ENCODE results near the gene FFAR2. TPM values are rescaled to one million over a fixed set of nuclear protein-coding genes. Genes with fewer than 3 reads are reported as not detected.
"Not testable (repeated sequence)": the region's sequence is repeated elsewhere in the genome, so short reads cannot be mapped to it uniquely, and the experiment has no call there.

Gene FFAR2
- total RNA-seq, 5 donors from 2014 or later (not counting 1 experiment from before 2014, with no cell fraction given): not detected

DNA sequence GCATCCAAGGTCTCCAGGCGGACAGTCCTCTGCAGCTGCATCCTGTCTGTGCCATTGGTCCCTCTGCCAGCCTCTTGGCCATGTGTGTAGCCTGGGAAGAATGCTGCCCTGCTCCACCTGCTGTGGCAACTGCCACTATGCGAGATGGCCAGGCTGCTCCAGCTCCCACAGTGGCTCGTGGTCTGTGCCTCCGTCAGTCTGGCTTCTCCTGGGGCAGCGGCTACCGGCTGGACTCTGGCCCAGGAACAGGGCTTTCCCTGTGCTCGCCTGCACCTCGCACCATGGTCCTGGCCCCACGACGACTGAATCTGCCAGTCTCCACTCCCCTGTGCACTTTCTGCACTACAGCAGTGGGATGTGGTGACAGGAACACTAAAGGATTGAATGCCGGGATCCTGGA, 26.7 kb upstream of the FFAR2 start:
- H3K36me3 Mint-ChIP-seq: no peaks in the 10 kb centered on the region
- H3K4me1 Mint-ChIP-seq: peaks cover 0 to 2% (median 0%) of the 10 kb centered on the region in 3 donors
- H3K27me3 Mint-ChIP-seq: peaks cover 12 to 17% of the 10 kb centered on the region in 2 donors
- Histone ChIP-seq H3K9me3 (no peaks in the 10 kb centered on the region), H3K27me3 (replicated peaks in 1 of 2; ENCODE audit: control insufficient read depth in 2 of 2, extremely low read depth in 1 of 2, insufficient read depth in 2 of 2, low read length in 1 of 2) (peaks cover 3 to 17% of the 10 kb centered on the region in 2 experiments), H3K27ac (ENCODE audit: low read length) (no peak overlapping the region), H3K4me3 (ENCODE audit: control insufficient read depth in 1 of 2, extremely low read depth in 1 of 2, low read length in 1 of 2) (no peak overlapping the region), H3K4me1 (ENCODE audit: control insufficient read depth in 1 of 2, extremely low read depth in 1 of 2, insufficient read depth in 2 of 2, low read length in 2 of 2) (peaks cover 0 to 3% of the 10 kb centered on the region in 2 experiments), H3K36me3 (ENCODE audit: control insufficient read depth in 2 of 2, extremely low read depth in 1 of 2, insufficient read depth in 1 of 2, low read length in 1 of 2) (no peaks in the 10 kb centered on the region)
- H3K4me3 Mint-ChIP-seq: no peak overlapping the region
- DNase-seq: no peak
- CTCF ChIA-PET: interaction anchor here in 1 of 2 donors (0.6 kb wide), 1 partner anchor 10 kb away, joined by 4 read pairs; no protein-coding TSS in a partner anchor
- no peaks in the 10 kb centered on the region for H3K9me3 Mint-ChIP-seq
- POLR2A ChIA-PET: no interaction called here
- H3K27ac Mint-ChIP-seq: no peak overlapping the region
- 83% methylated on average over 7 of the region's 11 CpGs for WGBS (ENCODE audit: insufficient coverage)
- ATAC-seq (replicated peaks in 1 of 4): no peak

DNA sequence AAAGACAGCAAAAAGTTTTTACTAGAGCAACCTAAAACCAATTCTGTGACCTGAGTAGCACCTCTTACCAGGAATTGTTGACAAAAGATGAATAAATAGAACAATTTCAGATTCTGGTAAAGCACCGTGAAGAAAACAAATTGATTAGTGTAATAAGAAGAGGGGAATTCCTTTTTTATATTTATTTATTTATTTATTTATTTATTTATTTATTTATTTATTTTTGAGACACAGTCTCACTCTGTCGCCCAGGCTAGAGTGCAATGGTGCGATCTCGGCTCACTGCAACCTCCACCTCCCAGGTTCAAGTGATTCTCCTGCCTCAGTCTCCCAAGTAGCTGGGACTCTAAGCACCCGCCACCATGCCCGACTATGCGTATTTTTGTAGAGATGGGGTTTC, 24.7 kb upstream of the FFAR2 start:
- DNase-seq, H3K4me1 Mint-ChIP-seq, H3K9me3 Mint-ChIP-seq: not testable (repeated sequence)

DNA sequence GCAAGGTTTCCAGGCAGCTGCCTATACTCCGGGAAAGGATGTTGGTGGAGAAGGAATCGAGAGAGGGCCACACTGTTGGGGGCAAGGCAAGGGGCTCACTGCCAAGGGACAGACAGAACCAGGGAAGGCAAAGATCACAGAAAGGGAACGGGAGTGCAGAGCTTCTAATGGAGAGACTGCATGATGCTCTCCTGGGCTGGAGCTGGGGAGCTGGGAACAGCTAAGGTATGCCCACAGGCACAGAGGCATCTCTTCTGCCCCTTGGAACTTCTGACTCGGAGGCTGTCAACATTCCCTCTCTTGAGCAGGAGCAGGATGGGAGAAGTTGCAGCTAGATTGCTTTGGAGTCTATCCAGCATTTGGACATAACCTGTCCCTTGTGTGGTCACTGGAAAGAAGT, 22.4 kb upstream of the FFAR2 start:
- Mint-ChIP-seq H3K27me3 (peaks cover 0 to 5% of the 10 kb centered on the region in 2 donors), H3K4me3 (no peak overlapping the region), H3K36me3 (no peaks in the 10 kb centered on the region), H3K27ac (no peak overlapping the region), H3K9me3 (peaks cover 1 to 2% (median 2%) of the 10 kb centered on the region in 3 donors), H3K4me1 (peaks cover 1 to 3% (median 2%) of the 10 kb centered on the region in 3 donors)
- no peaks in the 10 kb centered on the region for H3K4me1 ChIP-seq (ENCODE audit: control insufficient read depth in 1 of 2, extremely low read depth in 1 of 2, insufficient read depth in 2 of 2, low read length in 2 of 2)
- ChIA-PET CTCF (no interaction called here), POLR2A (interaction anchor here in 1 of 2 donors (0.5 kb wide), 1 partner anchor 675 kb away, joined by 3 read pairs; no protein-coding TSS in a partner anchor)
- H3K4me3 ChIP-seq (ENCODE audit: control insufficient read depth in 1 of 2, extremely low read depth in 1 of 2, low read length in 1 of 2): no peak overlapping the region
- no peaks in the 10 kb centered on the region for H3K36me3 ChIP-seq (ENCODE audit: control insufficient read depth in 2 of 2, extremely low read depth in 1 of 2, insufficient read depth in 1 of 2, low read length in 1 of 2)
- no peak overlapping the region for H3K27ac ChIP-seq (ENCODE audit: low read length)
- DNase-seq (no peak), ATAC-seq (replicated peaks in 1 of 4) (no peak)
- peaks cover 0 to 8% of the 10 kb centered on the region in 2 experiments for H3K27me3 ChIP-seq (replicated peaks in 1 of 2; ENCODE audit: control insufficient read depth in 2 of 2, extremely low read depth in 1 of 2, insufficient read depth in 2 of 2, low read length in 1 of 2)
- WGBS (ENCODE audit: insufficient coverage): 80% methylated on average over 4 of the region's 4 CpGs
- no peaks in the 10 kb centered on the region for H3K9me3 ChIP-seq

More for the DNA sequence above, 24.7 kb upstream of the FFAR2 start:
- POLR2A ChIA-PET; H3K27me3 Mint-ChIP-seq; H3K4me3 Mint-ChIP-seq; H3K36me3 Mint-ChIP-seq; H3K4me1 ChIP-seq (ENCODE audit: control insufficient read depth in 1 of 2, extremely low read depth in 1 of 2, insufficient read depth in 2 of 2, low read length in 2 of 2); H3K4me3 ChIP-seq (ENCODE audit: control insufficient read depth in 1 of 2, extremely low read depth in 1 of 2, low read length in 1 of 2); H3K36me3 ChIP-seq (ENCODE audit: control insufficient read depth in 2 of 2, extremely low read depth in 1 of 2, insufficient read depth in 1 of 2, low read length in 1 of 2); H3K27ac ChIP-seq (ENCODE audit: low read length); ATAC-seq (replicated peaks in 1 of 4); H3K9me3 ChIP-seq; H3K27ac Mint-ChIP-seq; H3K27me3 ChIP-seq (replicated peaks in 1 of 2; ENCODE audit: control insufficient read depth in 2 of 2, extremely low read depth in 1 of 2, insufficient read depth in 2 of 2, low read length in 1 of 2): not testable (repeated sequence)
- no CpG with 5 or more reads among the region's 7 CpGs for WGBS (ENCODE audit: insufficient coverage)
- CTCF ChIA-PET: interaction anchor here in 1 of 2 donors (0.8 kb wide), 1 partner anchor 745 kb away, joined by 3 read pairs; no protein-coding TSS in a partner anchor

DNA sequence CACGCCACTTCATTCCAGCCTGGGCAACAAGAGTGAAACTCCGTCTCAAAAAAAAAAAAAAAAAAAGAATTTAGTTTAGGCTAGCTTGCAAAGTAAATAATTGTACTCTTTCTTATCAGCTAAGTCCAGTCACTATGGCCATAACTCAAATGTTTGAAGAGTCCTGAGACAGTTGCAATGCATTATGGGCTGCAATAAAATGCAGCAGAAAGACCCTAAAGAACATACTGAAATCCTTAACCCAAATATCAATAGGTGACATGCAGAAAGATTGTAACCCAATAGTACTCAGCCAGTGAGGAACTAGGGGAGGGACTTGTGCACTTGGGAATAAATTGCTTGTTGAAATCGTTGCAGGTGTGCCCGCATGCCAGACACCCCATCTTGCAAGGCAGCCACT, 20.9 kb upstream of the FFAR2 start:
- Mint-ChIP-seq H3K27me3 (peaks cover 0 to 5% of the 10 kb centered on the region in 2 donors), H3K36me3 (no peaks in the 10 kb centered on the region), H3K4me3 (no peak overlapping the region), H3K4me1 (peaks cover 4 to 12% (median 5%) of the 10 kb centered on the region in 3 donors), H3K9me3 (peaks cover 3 to 15% (median 13%) of the 10 kb centered on the region in 3 donors), H3K27ac (no peak overlapping the region)
- H3K27me3 ChIP-seq (replicated peaks in 1 of 2; ENCODE audit: control insufficient read depth in 2 of 2, extremely low read depth in 1 of 2, insufficient read depth in 2 of 2, low read length in 1 of 2): peaks cover 0 to 8% of the 10 kb centered on the region in 2 experiments
- H3K4me3 ChIP-seq (ENCODE audit: control insufficient read depth in 1 of 2, extremely low read depth in 1 of 2, low read length in 1 of 2): no peak overlapping the region
- no peaks in the 10 kb centered on the region for H3K4me1 ChIP-seq (ENCODE audit: control insufficient read depth in 1 of 2, extremely low read depth in 1 of 2, insufficient read depth in 2 of 2, low read length in 2 of 2)
- no peaks in the 10 kb centered on the region for H3K36me3 ChIP-seq (ENCODE audit: control insufficient read depth in 2 of 2, extremely low read depth in 1 of 2, insufficient read depth in 1 of 2, low read length in 1 of 2)
- no peak for ATAC-seq (replicated peaks in 1 of 4)
- no CpG with 5 or more reads among the region's 4 CpGs for WGBS (ENCODE audit: insufficient coverage)
- CTCF ChIA-PET: interaction anchor here in 1 of 2 donors (0.7 kb wide), 1 partner anchor 121 kb away, joined by 5 read pairs; no protein-coding TSS in a partner anchor
- H3K9me3 ChIP-seq: no peaks in the 10 kb centered on the region
- H3K27ac ChIP-seq (ENCODE audit: low read length): no peak overlapping the region
- POLR2A ChIA-PET: interaction anchor here in 1 of 2 donors (0.6 kb wide), 1 partner anchor 20 kb away, joined by 7 read pairs; no protein-coding TSS in a partner anchor
- DNase-seq: no peak

DNA sequence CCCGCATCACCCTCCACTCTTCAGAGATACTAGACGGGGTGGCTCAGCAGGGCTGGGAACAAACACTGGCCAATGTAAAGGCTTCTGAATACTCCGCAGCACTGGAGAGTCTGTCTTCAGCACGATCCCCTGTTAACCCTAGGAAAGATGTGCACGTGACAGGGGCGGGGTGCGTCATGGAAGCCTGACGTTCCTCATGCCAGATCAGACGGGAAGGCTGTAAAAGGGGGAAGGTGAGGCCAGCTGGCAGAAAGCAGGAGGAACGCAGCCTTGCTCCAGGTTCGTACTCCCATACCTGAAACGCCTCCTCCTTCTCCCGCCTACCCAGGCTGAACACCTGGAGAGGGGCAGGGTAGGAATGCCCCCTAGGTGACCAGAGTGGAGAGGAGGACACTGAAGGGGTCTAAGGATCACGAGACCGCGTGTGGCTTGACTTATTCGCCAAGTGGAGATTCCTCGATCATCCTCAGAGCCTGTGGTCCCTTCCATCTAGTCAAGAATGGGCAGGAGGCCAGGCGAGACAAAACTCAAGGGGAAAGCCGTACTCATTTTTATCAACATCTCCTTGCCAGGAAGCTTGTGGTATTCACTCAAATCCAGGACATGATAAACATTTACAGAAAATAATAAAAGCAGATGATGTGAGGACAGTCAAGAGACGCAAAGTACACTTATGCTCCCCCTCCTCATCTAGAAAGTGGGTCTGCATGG, 18.2 kb upstream of the FFAR2 start:
- peaks cover 4 to 12% (median 5%) of the 10 kb centered on the region in 3 donors for H3K4me1 Mint-ChIP-seq
- no peaks in the 10 kb centered on the region for H3K9me3 ChIP-seq
- no peaks in the 10 kb centered on the region for H3K36me3 ChIP-seq (ENCODE audit: control insufficient read depth in 2 of 2, extremely low read depth in 1 of 2, insufficient read depth in 1 of 2, low read length in 1 of 2)
- H3K4me1 ChIP-seq (ENCODE audit: control insufficient read depth in 1 of 2, extremely low read depth in 1 of 2, insufficient read depth in 2 of 2, low read length in 2 of 2): no peaks in the 10 kb centered on the region
- WGBS (ENCODE audit: insufficient coverage): 94% methylated on average over 9 of the region's 21 CpGs
- no peaks in the 10 kb centered on the region for H3K36me3 Mint-ChIP-seq
- H3K27me3 ChIP-seq (replicated peaks in 1 of 2; ENCODE audit: control insufficient read depth in 2 of 2, extremely low read depth in 1 of 2, insufficient read depth in 2 of 2, low read length in 1 of 2): peaks cover 0 to 12% of the 10 kb centered on the region in 2 experiments
- H3K4me3 ChIP-seq (ENCODE audit: control insufficient read depth in 1 of 2, extremely low read depth in 1 of 2, low read length in 1 of 2): no peak overlapping the region
- DNase-seq (no peak), ATAC-seq (replicated peaks in 1 of 4) (no peak)
- peaks cover 3 to 17% (median 14%) of the 10 kb centered on the region in 3 donors for H3K9me3 Mint-ChIP-seq
- H3K27ac Mint-ChIP-seq: no peak overlapping the region
- H3K27me3 Mint-ChIP-seq: peaks cover 6 to 12% of the 10 kb centered on the region in 2 donors
- no peak overlapping the region for H3K4me3 Mint-ChIP-seq
- POLR2A ChIA-PET: no interaction called here
- CTCF ChIA-PET: no interaction called here
- no peak overlapping the region for H3K27ac ChIP-seq (ENCODE audit: low read length)

DNA sequence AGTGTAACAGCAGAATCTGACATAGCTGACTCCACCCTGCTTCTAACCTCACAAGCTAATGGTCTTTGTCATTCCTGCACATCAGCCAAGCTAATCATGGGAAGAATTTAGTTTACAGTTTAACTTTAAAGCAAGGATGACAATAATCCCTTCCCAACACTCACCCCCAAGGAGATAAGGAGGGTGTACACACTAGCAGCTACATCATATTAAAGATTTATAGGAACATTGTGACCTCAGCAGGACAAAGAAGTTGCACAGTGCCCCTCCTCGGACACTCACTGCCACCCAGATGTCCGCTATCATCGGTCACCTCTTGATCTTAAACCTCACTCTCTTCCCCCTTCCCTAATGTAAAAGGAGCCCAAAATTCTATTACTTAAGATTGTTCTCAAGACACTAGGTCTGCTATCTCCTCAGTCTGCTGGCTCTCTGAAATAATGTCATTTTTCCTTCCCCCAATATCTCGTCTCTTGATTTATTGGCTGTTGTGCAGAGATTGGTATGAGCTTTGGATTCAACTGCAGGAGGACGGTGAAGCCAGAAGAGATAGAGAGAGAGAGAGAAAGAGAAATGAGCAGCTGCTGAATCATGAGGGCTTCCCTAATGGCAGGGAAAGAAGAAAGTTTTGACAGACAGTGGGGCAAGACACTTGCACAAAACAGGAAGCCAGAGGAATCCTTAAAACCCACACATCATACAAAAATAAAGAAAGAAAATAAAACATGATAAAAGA, 17.5 kb upstream of the FFAR2 start:
- no peak overlapping the region for H3K27ac ChIP-seq (ENCODE audit: low read length)
- Mint-ChIP-seq H3K4me1 (peaks cover 4 to 12% (median 5%) of the 10 kb centered on the region in 3 donors), H3K9me3 (peaks cover 3 to 17% (median 14%) of the 10 kb centered on the region in 3 donors), H3K27ac (no peak overlapping the region), H3K4me3 (no peak overlapping the region), H3K27me3 (peaks cover 6 to 12% of the 10 kb centered on the region in 2 donors), H3K36me3 (no peaks in the 10 kb centered on the region)
- WGBS (ENCODE audit: insufficient coverage): 74% methylated on average over 3 of the region's 5 CpGs
- H3K4me1 ChIP-seq (ENCODE audit: control insufficient read depth in 1 of 2, extremely low read depth in 1 of 2, insufficient read depth in 2 of 2, low read length in 2 of 2): no peaks in the 10 kb centered on the region
- ATAC-seq (replicated peaks in 1 of 4): no peak
- H3K4me3 ChIP-seq (ENCODE audit: control insufficient read depth in 1 of 2, extremely low read depth in 1 of 2, low read length in 1 of 2): no peak overlapping the region
- no peak for DNase-seq
- ChIA-PET CTCF (no interaction called here), POLR2A (no interaction called here)
- no peaks in the 10 kb centered on the region for H3K36me3 ChIP-seq (ENCODE audit: control insufficient read depth in 2 of 2, extremely low read depth in 1 of 2, insufficient read depth in 1 of 2, low read length in 1 of 2)
- H3K9me3 ChIP-seq: no peaks in the 10 kb centered on the region
- H3K27me3 ChIP-seq (replicated peaks in 1 of 2; ENCODE audit: control insufficient read depth in 2 of 2, extremely low read depth in 1 of 2, insufficient read depth in 2 of 2, low read length in 1 of 2): peaks cover 0 to 11% of the 10 kb centered on the region in 2 experiments
